Endothelial cell of umbilical vein (primary cell): ENCODE data around the gene GPATCH4. TPM values are rescaled to one million over a fixed set of nuclear protein-coding genes. Genes with fewer than 3 reads are reported as not detected.

Experiments
- BruUV-seq: library from RNA; stranded (reverse); fragments of 400-500 nt; replicated peaks from 2 replicates; lab custom pipeline; 2021; lab: Mats Ljungman, UMichigan
- CTCF ChIA-PET: fragments of 300-600, 350-600 bp; sonication (Branson Sonifier 250); formaldehyde crosslinking; loops from one replicate; lab custom pipeline; 2021; ENCODE audit warnings: antibody characterized with exemption, inconsistent platforms; lab: Charles Lee
- POLR2A ChIA-PET: fragments of 300-600, 350-600 bp; sonication (Branson Sonifier 250); formaldehyde crosslinking; loops from one replicate; lab custom pipeline; 2021; ENCODE audit warnings: antibody characterized with exemption, inconsistent platforms; lab: Charles Lee
- DNase-seq: peaks from one replicate; pipeline ENCODE4 v3.0.0-alpha.2; 2011; ENCODE audit warnings: low read depth, low spot score
- FAIRE-seq: peaks from 2 replicates; lab custom pipeline; 2011; peaks lifted over from hg19 to GRCh38; lab: Jason Lieb, UNC
- H2AFZ ChIP-seq: 2 replicates; pipeline ENCODE4 v1.6.0; 2012; ENCODE audit warnings: low read depth, low read length, control low read depth, inconsistent platforms
- H3K27ac ChIP-seq: 2 replicates; pipeline ENCODE4 v1.5.1; 2011; ENCODE audit warnings: low read depth, mild to moderate bottlenecking, control low read depth, low read length, moderate library complexity; ENCODE audit not compliant: insufficient read depth
- H3K27me3 ChIP-seq, 2 experiments: 2 replicates each; pipeline versions ENCODE4 v1.6.0 to v1.6.1; 2011; ENCODE audit warnings: low read length in 2 of 2, mixed read lengths in 1 of 2; ENCODE audit not compliant: control insufficient read depth in 2 of 2, insufficient read depth in 2 of 2
- H3K36me3 ChIP-seq, 2 experiments: 2 replicates in 1 of 2; 3 replicates in 1 of 2; pipeline ENCODE4 v1.5.1; 2011; ENCODE audit warnings: low read length in 2 of 2, mild to moderate bottlenecking in 1 of 2, moderate library complexity in 1 of 2; ENCODE audit not compliant: control insufficient read depth in 2 of 2, insufficient read depth in 2 of 2; ENCODE audit errors: extremely low read depth in 1 of 2
- H3K4me1 ChIP-seq: 3 replicates; pipeline ENCODE4 v1.5.1; 2011; ENCODE audit warnings: mild to moderate bottlenecking, low read length; ENCODE audit not compliant: control insufficient read depth, insufficient read depth; ENCODE audit errors: extremely low read depth
- H3K4me2 ChIP-seq: 2 replicates; pipeline ENCODE4 v1.6.1; 2011; ENCODE audit warnings: low read length, control low read depth, mixed read lengths; ENCODE audit not compliant: insufficient read depth
- H3K4me3 ChIP-seq, 3 experiments: fragments of 200-600 bp in 1 of 3; sonication (generic), shearing (Covaris generic) in 1 of 3; replicated peaks in 1 of 3; 2 replicates each; pipeline ENCODE4 v1.5.1; 2011 to 2016; ENCODE audit warnings: control low read depth in 3 of 3, low read length in 3 of 3, mild to moderate bottlenecking in 2 of 3, inconsistent platforms in 1 of 3, low read depth in 1 of 3, moderate library complexity in 1 of 3; ENCODE audit not compliant: insufficient read depth in 1 of 3
- H3K79me2 ChIP-seq: 2 replicates; pipeline ENCODE4 v1.6.0; 2012; ENCODE audit warnings: low read length, inconsistent platforms; ENCODE audit not compliant: control insufficient read depth, insufficient read depth
- H3K9ac ChIP-seq: replicated peaks from 2 replicates; pipeline ENCODE3; 2011; ENCODE audit warnings: low read length, control low read depth; ENCODE audit not compliant: insufficient read depth; ENCODE audit errors: extremely low read depth
- H3K9me1 ChIP-seq: replicated peaks from 3 replicates; pipeline ENCODE4 v1.6.0; 2011; ENCODE audit warnings: mild to moderate bottlenecking, low read length; ENCODE audit not compliant: control insufficient read depth, insufficient read depth; ENCODE audit errors: extremely low read depth
- H3K9me3 ChIP-seq: replicated peaks from 2 replicates; pipeline ENCODE4 v1.5.1; 2012; ENCODE audit warnings: low read length, inconsistent platforms; ENCODE audit not compliant: control insufficient read depth, insufficient read depth
- H4K20me1 ChIP-seq: replicated peaks from 2 replicates; pipeline ENCODE3; 2011; ENCODE audit warnings: mild to moderate bottlenecking, low read length; ENCODE audit not compliant: control insufficient read depth, insufficient read depth; ENCODE audit errors: extremely low read depth
- CTCF ChIP-seq, 2 donors: IDR thresholded peaks; 1 replicate in 1 of 2; 2 replicates in 1 of 2; pipeline ENCODE4 v1.5.1; 2011; ENCODE audit warnings: low read length in 2 of 2, mild to moderate bottlenecking in 2 of 2, moderate library complexity in 2 of 2, control low read depth in 1 of 2, inconsistent platforms in 1 of 2, low read depth in 1 of 2; ENCODE audit not compliant: insufficient read depth in 1 of 2; ENCODE audit errors: extremely low read depth in 1 of 2
- EZH2 ChIP-seq: IDR thresholded peaks from 2 replicates; pipeline ENCODE4 v1.6.1; 2012; ENCODE audit warnings: borderline replicate concordance, low read depth, mild to moderate bottlenecking, moderate library complexity, low read length, inconsistent platforms; ENCODE audit not compliant: severe bottlenecking
- FOS ChIP-seq: IDR thresholded peaks from 2 replicates; pipeline ENCODE4 v1.6.1; 2011; ENCODE audit warnings: mild to moderate bottlenecking, low read length, moderate library complexity, borderline replicate concordance; ENCODE audit not compliant: insufficient read depth
- GATA2 ChIP-seq: IDR thresholded peaks from 2 replicates; pipeline ENCODE4 v1.7.0; 2011; ENCODE audit warnings: low read depth, mild to moderate bottlenecking, moderate library complexity, mixed read lengths, low read length; ENCODE audit not compliant: insufficient read length, insufficient read depth
- JUN ChIP-seq: IDR thresholded peaks from 2 replicates; pipeline ENCODE4 v1.6.1; 2011; ENCODE audit warnings: borderline replicate concordance, low read depth; ENCODE audit not compliant: insufficient read length, insufficient read depth
- MAX ChIP-seq: IDR thresholded peaks from 2 replicates; pipeline ENCODE4 v1.6.1; 2011; ENCODE audit not compliant: insufficient read depth, insufficient read length
- MYC ChIP-seq: IDR thresholded peaks from one replicate; pipeline ENCODE4 v1.6.1; 2011; ENCODE audit warnings: mild to moderate bottlenecking, low read depth, low read length
- POLR2A ChIP-seq: IDR thresholded peaks from 2 replicates; pipeline ENCODE4 v1.6.1; 2012; ENCODE audit warnings: low read depth, mild to moderate bottlenecking, control low read depth, low read length
- POLR2AphosphoS5 ChIP-seq: IDR thresholded peaks from 2 replicates; pipeline ENCODE4 v1.6.1; 2012; ENCODE audit warnings: low read depth, mild to moderate bottlenecking, control low read depth, low read length, moderate library complexity; ENCODE audit not compliant: insufficient read depth
- dilution Hi-C: fragments of 300-500 bp; cut with MboI; formaldehyde crosslinking; loops from one replicate; pipeline ENCODE4 v1.15.0; 2019; ENCODE audit warnings: low sequenced_read_pairs; ENCODE audit not compliant: extremely low pct_ligation_motif_present
- intact Hi-C: fragments of 100-400 bp; cut with micrococcal nuclease; formaldehyde crosslinking; loops from one replicate; pipeline ENCODE4 v1.10.0; 2022
- polyA plus RNA-seq, 4 experiments: library from polyadenylated mRNA; depleted of rRNA in 3 of 4; stranded (reverse) in 3 of 4; unstranded in 1 of 4; fragments of >200 nt; gene quantifications; 2 replicates each; pipeline versions ENCODE4 v1.2.1 to v1.2.3, GENCODE V29; 2011 to 2012; ENCODE audit warnings: missing spikeins in 1 of 4
- total RNA-seq: library from RNA; stranded (reverse); gene quantifications from 2 replicates; pipeline ENCODE4 v1.2.3, GENCODE V29; 2021

GPATCH4 gene
- total and polyA plus RNA-seq, 2 donors (not counting 3 experiments of a cell fraction or from before 2014, with no cell fraction given): 22.4 to 29.2 TPM

GRCh38 chr1:156549390-156549789 is 51.9 kb downstream of the GPATCH4 start:
- H3K27me3 ChIP-seq: no peaks in the 10 kb centered on the region
- peaks cover 11 to 21% of the 10 kb centered on the region in 2 experiments for H3K36me3 ChIP-seq
- ChIA-PET CTCF (interaction anchor here (0.9 to 1.2 kb wide), 2 partner anchors 69 kb away, joined by 4 to 6 read pairs; no protein-coding TSS in a partner anchor), POLR2A (interaction anchor here (0.7 kb wide), 1 partner anchor 21 kb away, joined by 3 read pairs; no protein-coding TSS in a partner anchor)
- H3K9ac ChIP-seq: no peak overlapping the region
- H2AFZ ChIP-seq: no peak overlapping the region
- no peak for TF ChIP-seq JUN
- no peak for TF ChIP-seq GATA2
- TF ChIP-seq FOS: no peak
- no peak for TF ChIP-seq MAX
- TF ChIP-seq MYC: no peak
- TF ChIP-seq EZH2: no peak
- no peak for TF ChIP-seq POLR2AphosphoS5
- TF ChIP-seq POLR2A: no peak
- TF ChIP-seq CTCF (IDR thresholded peaks at IDR 0.05; ENCODE audit: extremely low read depth in 1 of 2, insufficient read depth in 1 of 2, low read depth in 1 of 2, low read length in 2 of 2): no peak
- H3K79me2 ChIP-seq: no peaks in the 10 kb centered on the region
- dilution Hi-C loops (no loop called here), intact Hi-C loops (no loop called here)
- FAIRE-seq (no peak), DNase-seq (no peak)
- H3K4me2 ChIP-seq: no peak overlapping the region
- H4K20me1 ChIP-seq: no peaks in the 10 kb centered on the region
- BruUV-seq: no TSS peak
- H3K4me3 ChIP-seq: no peak overlapping the region
- no peaks in the 10 kb centered on the region for H3K4me1 ChIP-seq
- H3K27ac ChIP-seq: no peak overlapping the region
- H3K9me3 ChIP-seq: no peaks in the 10 kb centered on the region
- H3K9me1 ChIP-seq: no peaks in the 10 kb centered on the region
